Omental fat pad (tissue), 4 donors: Measurements from ENCODE around the gene GBP4. TPM values are rescaled to one million over a fixed set of nuclear protein-coding genes. Genes with fewer than 3 reads are reported as not detected.

ENCODE experiments used
- ATAC-seq: fragments of 150-250 bp; one replicate; pipeline ENCODE4 v1.9.1; 2016; ENCODE audit warnings: mild to moderate bottlenecking, moderate library complexity; ENCODE audit not compliant: low FRiP score
- DNase-seq: peaks from one replicate; pipeline ENCODE4 v3.0.0-alpha.2; 2019; ENCODE audit warnings: low spot score
- CTCF ChIP-seq, 3 donors: fragments of 450-650 bp; IDR thresholded peaks; one replicate each; pipeline ENCODE4 v1.5.1; 2016 to 2017; ENCODE audit warnings: antibody characterized with exemption in 3 of 3, mild to moderate bottlenecking in 3 of 3, moderate library complexity in 2 of 3
- total RNA-seq, 4 donors: library from RNA; depleted of rRNA; stranded (reverse); fragments of >200 nt; gene quantifications; one replicate each; pipeline ENCODE4 v1.1.0, GENCODE V29; 2016

The GBP4 gene
- total RNA-seq, 4 donors from 2014 or later, result 4.1 to 95.2 (median 7.5) TPM

DNA sequence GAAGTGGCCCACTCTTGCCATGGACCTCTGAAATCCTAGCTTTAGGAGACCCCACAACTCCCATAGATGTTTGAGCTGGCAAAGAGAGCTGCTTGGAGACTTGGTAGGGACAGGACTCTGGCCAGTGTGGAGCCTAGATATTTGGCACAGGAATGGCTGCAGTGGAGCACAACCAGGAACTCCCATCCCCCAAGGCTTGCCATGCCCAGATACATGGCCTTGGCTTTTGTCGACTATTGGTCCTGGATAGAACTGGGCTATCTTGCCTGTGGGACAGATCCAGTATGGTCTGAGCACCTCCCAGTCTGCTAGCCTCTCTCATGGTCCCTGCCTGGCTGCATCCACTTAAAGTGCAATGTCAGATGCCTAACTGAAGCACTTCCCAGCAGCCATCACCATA is 65.0 kb downstream of the GBP4 start:
- TF ChIP-seq CTCF (IDR thresholded peaks at IDR 0.05), result no peak
- DNase-seq (no peak), ATAC-seq (no peak)

Other genes with a start within 250 kb of the GBP4 start
- gene KYAT3, start 206.3 kb downstream of the GBP4 start, total RNA-seq, result 10 to 100 TPM; 23.8 to 44.6 (median 27.2) TPM
- 10 to 100 TPM; 15.9 to 22.6 (median 17.1) TPM for gene RBMXL1, start 206.3 kb downstream of the GBP4 start, total RNA-seq
- 10 to 100 TPM; 11.5 to 45.4 (median 26.3) TPM for gene GBP3, start 176.1 kb downstream of the GBP4 start, total RNA-seq
- gene GBP1, start 133.7 kb downstream of the GBP4 start, total RNA-seq, result 100 to 1,000 TPM in 1 of 4 donors, 10 to 100 TPM in 3; 19.2 to 250 (median 39.1) TPM
- 100 to 1,000 TPM in 1 of 4 donors, 10 to 100 TPM in 3; 66.9 to 126 (median 81.6) TPM for gene GBP2, start 72.8 kb downstream of the GBP4 start, total RNA-seq
- gene GBP7, start 22.9 kb downstream of the GBP4 start, total RNA-seq, result not detected
- 1 to 10 TPM; 2.4 to 9.1 (median 6.6) TPM for gene GBP5, start 73.9 kb upstream of the GBP4 start, total RNA-seq
- gene GBP6, start 165.1 kb upstream of the GBP4 start, total RNA-seq, result not detected